ENCODE measurements around the gene FUT2.
A peak's percentile ranks its signal among the peaks of the same experiment; 100 is the strongest.

Gene FUT2

DNA sequence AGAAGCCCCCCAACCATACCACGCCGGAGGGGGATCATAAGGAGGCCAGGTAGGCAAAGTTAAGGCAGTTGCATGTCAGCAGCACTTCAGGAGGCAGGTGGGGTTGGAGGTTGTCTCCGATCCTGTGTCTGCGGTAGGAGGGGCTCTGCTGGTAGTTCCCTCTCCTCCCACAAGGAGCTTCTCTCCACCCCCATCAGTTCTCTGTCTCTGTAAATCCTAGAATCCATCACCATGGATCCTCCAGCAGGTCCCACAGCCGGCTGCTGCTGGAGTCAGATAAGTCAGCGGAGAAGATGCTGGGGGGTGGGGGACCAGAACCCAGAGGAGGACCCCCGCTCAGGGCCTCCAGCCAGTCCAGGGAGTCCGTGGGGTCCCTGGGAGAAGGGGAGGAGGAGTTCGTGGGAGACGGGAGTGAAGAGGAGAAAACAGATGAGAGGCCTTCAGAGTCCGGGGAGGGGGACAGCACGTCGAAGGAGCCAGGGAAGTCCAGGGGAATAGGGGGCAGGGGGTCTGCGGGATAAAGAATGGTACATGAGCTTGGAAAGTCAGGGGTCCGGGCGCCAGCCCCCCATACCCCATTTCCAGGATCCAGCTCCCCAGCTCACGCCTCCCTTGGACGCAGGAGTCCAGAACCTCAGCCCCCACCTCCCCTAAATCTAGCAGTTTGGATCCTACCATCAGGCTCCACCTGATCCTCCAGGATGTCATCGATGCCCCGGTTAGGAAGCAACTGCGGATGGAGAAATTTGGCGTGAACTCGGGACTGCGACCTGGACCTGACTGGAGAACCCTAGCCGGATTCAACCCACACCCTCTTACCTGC, 17.5 kb downstream of the FUT2 start:
- peak overlapping the region in 1 of 2 experiments; percentile 27 for H3K27ac ChIP-seq (ENCODE audit: insufficient read depth in 1 of 2, low read depth in 1 of 2, low read length in 2 of 2, poor library complexity in 1 of 2, severe bottlenecking in 2 of 2)
- H3K4me3 ChIP-seq (ENCODE audit: control insufficient read depth in 1 of 7, extremely low read depth in 1 of 7, insufficient read depth in 4 of 7, low read depth in 2 of 7, low read length in 6 of 7), result peak overlapping the region; percentile 69 to 92 (median 76)
- ChIA-PET CTCF (interaction anchor here (0.9 to 4.2 kb wide), 11 partner anchors 12 to 123 kb away, joined by 3 to 17 read pairs (median 3); partner anchors contain the start of gene HSD17B14), POLR2A (no interaction called here)
- DNase-seq, result peak; percentile 29 to 60 (median 58)
- no peaks in the 10 kb centered on the region for H3K27me3 ChIP-seq (replicated peaks in 2 of 5; ENCODE audit: control insufficient read depth in 4 of 5, insufficient read depth in 5 of 5, low read length in 4 of 5)
- H3K9me3 ChIP-seq (ENCODE audit: control extremely low read depth in 1 of 5, control insufficient read depth in 4 of 5, insufficient read depth in 2 of 5, low read depth in 1 of 5, low read length in 4 of 5), result no peaks in the 10 kb centered on the region
- H3K4me1 ChIP-seq (ENCODE audit: control extremely low read depth in 1 of 4, control insufficient read depth in 4 of 4, insufficient read depth in 4 of 4, low read length in 3 of 4), result peaks cover 0 to 21% (median 19%) of the 10 kb centered on the region in 4 experiments
- H3K36me3 ChIP-seq (ENCODE audit: control insufficient read depth in 4 of 4, insufficient read depth in 4 of 4, low read length in 3 of 4), result peaks cover 0 to 3% (median 0%) of the 10 kb centered on the region in 4 experiments
- WGBS (ENCODE audit: insufficient coverage), result under 1% methylated on average over 17 of the region's 25 CpGs

DNA sequence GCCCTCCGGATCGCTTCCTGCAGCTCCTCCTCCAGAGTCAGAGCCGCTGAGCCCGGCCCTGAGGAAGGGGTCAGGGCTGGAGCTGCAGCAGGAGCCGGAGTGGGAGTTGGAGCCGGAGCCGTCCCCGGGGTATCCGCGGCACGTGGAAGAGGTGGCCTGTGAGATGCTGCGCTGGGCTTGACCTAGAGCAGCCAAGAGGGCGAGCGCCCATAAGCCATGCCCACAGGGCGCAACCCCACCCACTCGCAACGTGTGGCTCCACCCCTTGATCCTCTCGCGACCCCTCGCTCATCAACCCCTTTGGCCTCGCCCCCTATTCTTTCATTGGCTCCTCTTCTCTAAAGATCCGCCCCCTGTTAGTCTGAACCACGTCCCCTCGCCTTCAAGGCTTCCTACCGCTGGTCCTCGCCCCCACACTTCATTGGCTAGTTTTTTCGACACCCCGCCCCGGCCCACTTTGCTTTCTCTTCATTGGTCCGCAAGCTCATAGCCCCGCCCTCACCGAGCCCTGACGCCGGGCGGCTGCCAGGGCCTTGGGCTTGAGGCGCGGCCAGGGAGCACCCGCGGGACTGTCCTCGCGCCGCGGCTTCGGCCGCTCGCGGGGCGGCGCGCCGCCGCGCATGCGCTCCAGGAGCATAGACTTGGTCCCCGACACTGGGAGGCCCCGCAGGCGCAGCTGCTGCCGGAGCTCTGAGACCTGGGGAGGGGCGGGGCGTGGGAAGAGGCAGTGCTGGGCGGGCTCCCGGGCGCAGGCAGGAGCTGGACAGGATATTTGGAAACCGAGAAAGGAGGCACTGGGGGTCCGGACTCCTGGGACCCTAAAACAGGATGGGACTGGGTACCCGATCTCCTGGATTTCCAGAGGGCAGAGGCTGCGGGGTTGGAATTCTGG, 18.3 kb downstream of the FUT2 start:
- 0% methylated on average over 49 of the region's 67 CpGs for WGBS (ENCODE audit: insufficient coverage)
- Histone ChIP-seq H3K9me3 (ENCODE audit: control extremely low read depth in 1 of 5, control insufficient read depth in 4 of 5, insufficient read depth in 2 of 5, low read depth in 1 of 5, low read length in 4 of 5) (no peaks in the 10 kb centered on the region), H3K4me3 (ENCODE audit: control insufficient read depth in 1 of 7, extremely low read depth in 1 of 7, insufficient read depth in 4 of 7, low read depth in 2 of 7, low read length in 6 of 7) (peak overlapping the region; percentile 69 to 92 (median 76)), H3K27ac (ENCODE audit: insufficient read depth in 1 of 2, low read depth in 1 of 2, low read length in 2 of 2, poor library complexity in 1 of 2, severe bottlenecking in 2 of 2) (peak overlapping the region; percentile 54 to 84), H3K4me1 (ENCODE audit: control extremely low read depth in 1 of 4, control insufficient read depth in 4 of 4, insufficient read depth in 4 of 4, low read length in 3 of 4) (peaks cover 0 to 21% (median 19%) of the 10 kb centered on the region in 4 experiments), H3K36me3 (ENCODE audit: control insufficient read depth in 4 of 4, insufficient read depth in 4 of 4, low read length in 3 of 4) (peaks cover 0 to 3% (median 0%) of the 10 kb centered on the region in 4 experiments), H3K27me3 (replicated peaks in 2 of 5; ENCODE audit: control insufficient read depth in 4 of 5, insufficient read depth in 5 of 5, low read length in 4 of 5) (no peaks in the 10 kb centered on the region)
- ChIA-PET POLR2A (interaction anchor here (0.9 kb wide), 1 partner anchor 11 kb away, joined by 3 read pairs; no protein-coding TSS in a partner anchor), CTCF (interaction anchor here (0.9 to 4.2 kb wide), 8 partner anchors 11 to 74 kb away, joined by 3 to 17 read pairs (median 4); no protein-coding TSS in a partner anchor)
- peak; percentile 100 for DNase-seq

DNA sequence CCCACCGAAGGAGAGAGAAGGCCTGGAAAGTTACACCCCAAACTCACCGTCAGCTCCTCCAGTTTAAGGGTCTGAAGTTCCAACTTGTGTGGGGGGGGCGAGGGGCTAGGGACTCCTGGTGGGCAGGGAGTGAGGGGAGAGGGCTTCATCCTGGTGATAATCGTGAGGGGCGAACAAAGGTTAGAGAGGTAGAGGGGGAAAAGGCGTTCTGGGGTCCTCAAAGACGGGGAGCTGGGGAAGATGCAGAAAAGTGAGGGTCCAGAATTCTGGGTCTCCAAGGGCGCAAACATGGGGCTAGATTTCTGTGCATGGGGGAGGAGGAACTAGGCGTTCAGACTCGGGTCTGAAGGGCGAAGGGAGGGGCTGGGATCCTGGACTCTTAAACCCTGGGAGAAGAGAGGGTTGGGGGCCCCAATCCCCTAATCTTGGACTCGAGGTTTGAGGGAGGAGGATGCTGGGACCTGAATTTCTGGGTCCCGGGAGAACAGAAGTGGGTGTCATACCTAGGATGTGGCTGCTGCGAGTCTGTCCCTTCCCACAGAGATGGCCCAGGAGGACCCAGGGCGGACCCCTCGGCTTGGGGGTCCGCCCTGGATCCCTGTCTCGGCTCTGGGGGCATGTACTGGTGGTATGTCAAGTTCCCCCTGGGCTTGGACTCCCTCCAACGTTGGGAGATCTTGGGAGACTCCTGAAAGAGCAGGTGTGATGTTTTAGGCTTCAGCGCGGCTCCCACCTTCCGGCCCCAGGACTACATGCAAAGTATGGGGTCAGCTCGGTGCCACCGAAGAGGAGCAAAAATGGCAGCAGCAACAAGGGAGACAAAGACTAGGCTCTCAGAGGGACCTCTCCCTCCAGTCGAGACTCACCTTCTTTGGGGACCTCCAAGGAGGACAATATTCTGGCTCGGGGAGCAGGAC, 19.2 kb downstream of the FUT2 start:
- CTCF ChIA-PET, result interaction anchor here (1.0 to 4.2 kb wide), 3 partner anchors 10 to 41 kb away, joined by 3 to 17 read pairs (median 4); no protein-coding TSS in a partner anchor
- Histone ChIP-seq H3K27me3 (replicated peaks in 2 of 5; ENCODE audit: control insufficient read depth in 4 of 5, insufficient read depth in 5 of 5, low read length in 4 of 5) (no peaks in the 10 kb centered on the region), H3K4me1 (ENCODE audit: control extremely low read depth in 1 of 4, control insufficient read depth in 4 of 4, insufficient read depth in 4 of 4, low read length in 3 of 4) (peaks cover 0 to 21% (median 19%) of the 10 kb centered on the region in 4 experiments), H3K9me3 (ENCODE audit: control extremely low read depth in 1 of 5, control insufficient read depth in 4 of 5, insufficient read depth in 2 of 5, low read depth in 1 of 5, low read length in 4 of 5) (no peaks in the 10 kb centered on the region), H3K36me3 (ENCODE audit: control insufficient read depth in 4 of 4, insufficient read depth in 4 of 4, low read length in 3 of 4) (peaks cover 0 to 3% (median 0%) of the 10 kb centered on the region in 4 experiments), H3K27ac (ENCODE audit: insufficient read depth in 1 of 2, low read depth in 1 of 2, low read length in 2 of 2, poor library complexity in 1 of 2, severe bottlenecking in 2 of 2) (peak overlapping the region; percentile 54 to 84), H3K4me3 (ENCODE audit: control insufficient read depth in 1 of 7, extremely low read depth in 1 of 7, insufficient read depth in 4 of 7, low read depth in 2 of 7, low read length in 6 of 7) (peak overlapping the region; percentile 54 to 92 (median 69))
- POLR2A ChIA-PET, result interaction anchor here (0.9 kb wide), 1 partner anchor 10 kb away, joined by 3 read pairs; no protein-coding TSS in a partner anchor
- WGBS (ENCODE audit: insufficient coverage), result 66% methylated on average over 20 of the region's 26 CpGs
- DNase-seq, result no peak

DNA sequence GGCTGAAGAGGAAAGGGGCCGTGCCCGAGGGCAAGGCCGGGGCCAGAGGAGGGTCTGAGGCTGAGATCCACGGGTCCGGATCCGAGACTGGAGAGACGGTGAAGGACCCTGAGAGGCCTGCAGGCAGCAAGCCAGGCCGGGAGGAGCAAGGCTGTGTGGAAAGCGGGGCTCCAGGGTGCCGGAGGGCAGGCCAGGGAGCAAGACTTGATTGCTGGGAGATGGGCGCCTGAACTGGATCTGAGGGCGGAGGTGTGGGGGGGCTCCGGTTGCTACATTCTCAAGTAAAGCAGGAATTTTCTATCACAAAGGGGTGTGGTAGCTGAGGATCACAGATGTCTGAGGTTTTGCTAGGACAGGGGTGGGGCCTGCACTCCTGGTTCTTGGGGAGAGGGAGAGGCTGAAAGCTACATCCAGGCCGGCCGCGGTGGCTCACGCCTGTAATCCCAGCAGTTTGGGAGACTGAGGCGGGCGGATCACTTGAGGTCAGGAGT, 20.0 kb downstream of the FUT2 start:
- ChIA-PET POLR2A (no interaction called here), CTCF (interaction anchor here (1.1 to 2.0 kb wide), 2 partner anchors 10 to 40 kb away, joined by 3 to 4 read pairs; no protein-coding TSS in a partner anchor)
- no peak overlapping the region for H3K27ac ChIP-seq (ENCODE audit: insufficient read depth in 1 of 2, low read depth in 1 of 2, low read length in 2 of 2, poor library complexity in 1 of 2, severe bottlenecking in 2 of 2)
- peaks cover 0 to 25% (median 19%) of the 10 kb centered on the region in 4 experiments for H3K4me1 ChIP-seq (ENCODE audit: control extremely low read depth in 1 of 4, control insufficient read depth in 4 of 4, insufficient read depth in 4 of 4, low read length in 3 of 4)
- H3K36me3 ChIP-seq (ENCODE audit: control insufficient read depth in 4 of 4, insufficient read depth in 4 of 4, low read length in 3 of 4), result peaks cover 0 to 3% (median 0%) of the 10 kb centered on the region in 4 experiments
- H3K9me3 ChIP-seq (ENCODE audit: control extremely low read depth in 1 of 5, control insufficient read depth in 4 of 5, insufficient read depth in 2 of 5, low read depth in 1 of 5, low read length in 4 of 5), result no peaks in the 10 kb centered on the region
- 95% methylated on average over 13 of the region's 19 CpGs for WGBS (ENCODE audit: insufficient coverage)
- H3K4me3 ChIP-seq (ENCODE audit: control insufficient read depth in 1 of 7, extremely low read depth in 1 of 7, insufficient read depth in 4 of 7, low read depth in 2 of 7, low read length in 6 of 7), result no peak overlapping the region
- no peak for DNase-seq
- no peaks in the 10 kb centered on the region for H3K27me3 ChIP-seq (replicated peaks in 2 of 5; ENCODE audit: control insufficient read depth in 4 of 5, insufficient read depth in 5 of 5, low read length in 4 of 5)

DNA sequence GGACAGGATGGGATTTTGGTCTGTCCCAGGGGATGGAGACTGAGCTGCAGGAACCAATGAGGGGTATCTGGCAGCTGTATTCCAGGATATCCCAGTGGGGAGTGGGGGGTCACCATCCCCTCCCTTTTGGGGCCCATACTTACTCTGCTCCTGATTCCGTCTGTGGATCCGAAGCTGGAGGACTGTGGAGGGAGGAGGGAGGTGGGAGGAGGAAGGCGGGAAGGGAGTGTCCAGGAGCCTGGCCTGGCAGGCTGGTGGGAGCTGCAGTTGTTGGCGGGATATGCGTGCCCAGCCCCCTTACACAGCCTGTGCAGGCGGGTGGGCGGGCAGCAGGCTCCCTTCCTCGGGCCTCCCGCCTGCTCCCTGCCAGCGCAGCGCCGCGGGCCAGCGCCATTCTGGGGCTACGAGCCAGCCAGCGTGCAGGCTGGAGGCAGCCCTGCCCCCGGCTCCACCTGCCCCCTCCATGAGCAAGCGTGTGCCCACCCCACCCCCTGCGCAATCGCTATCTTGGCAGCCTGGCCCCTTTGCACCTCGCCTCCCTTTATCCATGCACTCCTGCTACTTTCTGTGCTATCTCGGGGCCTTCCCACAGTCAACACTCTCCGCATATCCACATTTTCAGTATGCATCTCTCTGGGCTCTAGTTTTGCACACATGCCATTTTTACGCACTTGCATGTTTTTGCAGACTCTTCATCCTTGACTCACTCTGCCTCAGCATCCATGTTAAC, 21.0 kb downstream of the FUT2 start:
- POLR2A ChIA-PET, result no interaction called here
- no peak overlapping the region for H3K4me3 ChIP-seq (ENCODE audit: control insufficient read depth in 1 of 7, extremely low read depth in 1 of 7, insufficient read depth in 4 of 7, low read depth in 2 of 7, low read length in 6 of 7)
- CTCF ChIA-PET, result interaction anchor here (0.6 to 1.1 kb wide), 2 partner anchors 9 to 276 kb away, joined by 3 read pairs; partner anchors contain the start of gene GYS1
- no peaks in the 10 kb centered on the region for H3K36me3 ChIP-seq (ENCODE audit: control insufficient read depth in 4 of 4, insufficient read depth in 4 of 4, low read length in 3 of 4)
- no peak overlapping the region for H3K27ac ChIP-seq (ENCODE audit: insufficient read depth in 1 of 2, low read depth in 1 of 2, low read length in 2 of 2, poor library complexity in 1 of 2, severe bottlenecking in 2 of 2)
- H3K27me3 ChIP-seq (replicated peaks in 2 of 5; ENCODE audit: control insufficient read depth in 4 of 5, insufficient read depth in 5 of 5, low read length in 4 of 5), result no peaks in the 10 kb centered on the region
- DNase-seq, result no peak
- peaks cover 0 to 29% (median 22%) of the 10 kb centered on the region in 4 experiments for H3K4me1 ChIP-seq (ENCODE audit: control extremely low read depth in 1 of 4, control insufficient read depth in 4 of 4, insufficient read depth in 4 of 4, low read length in 3 of 4)
- WGBS (ENCODE audit: insufficient coverage), result 83% methylated on average over 15 of the region's 24 CpGs
- H3K9me3 ChIP-seq (ENCODE audit: control extremely low read depth in 1 of 5, control insufficient read depth in 4 of 5, insufficient read depth in 2 of 5, low read depth in 1 of 5, low read length in 4 of 5), result no peaks in the 10 kb centered on the region

Data from common myeloid progenitor, CD34-positive (primary cell).